Measurements from ENCODE around the gene ITPK1.
A peak's percentile ranks its signal among the peaks of the same experiment; 100 is the strongest.

Gene ITPK1

DNA sequence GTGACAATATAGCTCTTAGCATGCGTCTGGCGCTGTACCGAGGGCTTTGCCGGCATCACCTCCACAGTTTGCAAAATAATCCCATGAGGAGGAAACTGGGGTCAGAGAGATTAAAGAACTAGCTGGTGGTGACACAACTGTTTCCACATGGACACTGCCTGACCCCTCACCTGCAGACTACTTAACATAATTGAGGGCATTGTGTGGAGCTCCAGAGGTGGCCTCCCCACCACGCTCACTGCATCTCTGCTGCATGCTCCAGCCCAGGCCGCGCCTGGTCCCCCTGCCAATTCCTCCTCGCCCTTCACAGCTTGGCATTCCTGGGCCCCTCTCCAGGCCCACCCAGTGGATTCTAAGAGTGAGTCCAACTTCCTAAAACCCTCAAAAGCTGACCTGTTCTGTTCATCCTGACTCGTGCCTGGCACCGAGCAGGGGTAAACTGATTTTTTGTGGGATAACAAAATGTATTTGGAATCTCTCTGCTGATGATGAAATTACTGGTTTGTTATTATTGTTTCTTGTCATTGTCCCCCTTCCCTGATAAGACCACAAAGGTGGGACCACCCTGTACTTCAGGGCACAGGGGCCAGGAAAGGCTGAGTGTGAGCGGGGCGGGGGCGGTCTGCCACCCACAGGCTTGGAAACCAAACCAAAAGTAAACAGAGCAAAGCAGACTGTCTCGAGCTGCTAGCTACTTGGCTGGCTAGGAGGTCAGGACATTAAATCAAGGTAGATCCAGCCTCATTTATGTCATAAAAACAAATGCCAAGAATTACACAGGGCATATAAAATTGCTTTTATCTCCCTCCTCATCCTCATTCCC is 152.2 kb downstream of the ITPK1 start:
- no peak for DNase-seq

DNA sequence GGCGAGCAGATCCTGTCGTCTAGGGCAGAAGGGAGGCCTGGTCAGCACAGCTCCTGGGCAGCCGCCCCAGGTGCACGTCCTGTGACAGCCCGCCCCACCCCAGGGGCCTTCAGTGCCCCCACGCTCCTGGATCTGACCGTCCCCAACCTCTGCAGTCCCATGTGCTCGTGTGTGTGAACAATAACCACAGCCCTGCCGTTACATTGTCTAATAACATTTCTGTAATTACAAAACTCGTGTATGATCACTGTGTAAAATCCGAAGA is 153.0 kb downstream of the ITPK1 start:
- no peak for DNase-seq

DNA sequence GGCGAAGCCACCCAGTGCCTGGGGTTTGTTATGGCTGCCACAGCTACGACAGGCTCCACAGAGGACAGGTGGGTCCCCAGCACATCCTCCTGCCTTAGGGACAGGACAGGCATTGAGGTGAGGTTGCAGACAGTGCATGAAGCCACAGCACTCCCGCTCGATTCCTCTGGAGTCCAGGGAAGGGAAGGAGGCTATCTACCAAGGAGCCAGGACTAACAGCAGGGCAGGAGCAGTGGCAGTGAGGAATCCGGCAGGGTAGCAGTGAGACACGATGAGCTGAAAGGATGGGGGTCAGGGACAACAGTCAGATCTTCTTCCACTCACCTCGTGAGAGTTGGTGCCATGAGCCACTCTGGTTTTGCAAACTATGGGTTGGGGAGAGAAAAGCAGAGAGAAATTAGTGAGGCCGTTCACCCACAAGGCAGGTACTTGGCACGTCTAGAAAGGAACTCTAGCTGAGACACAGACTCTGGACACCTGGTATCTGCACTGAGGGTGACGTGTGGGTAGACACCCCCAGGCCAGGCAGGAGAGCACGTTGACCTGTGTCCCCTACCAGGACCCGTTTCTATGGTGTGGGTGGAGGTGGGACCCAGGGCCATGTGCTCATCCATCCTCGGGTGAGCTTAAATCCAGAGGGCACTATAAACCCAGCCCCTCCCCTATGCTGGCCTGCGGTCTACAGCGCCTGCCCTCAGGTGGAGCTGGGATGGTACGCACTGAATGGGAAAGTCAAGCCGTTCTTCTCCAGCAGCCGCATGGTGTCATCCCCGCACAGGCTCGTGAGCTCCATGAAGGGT is 153.5 kb downstream of the ITPK1 start:
- DNase-seq, result no peak

DNA sequence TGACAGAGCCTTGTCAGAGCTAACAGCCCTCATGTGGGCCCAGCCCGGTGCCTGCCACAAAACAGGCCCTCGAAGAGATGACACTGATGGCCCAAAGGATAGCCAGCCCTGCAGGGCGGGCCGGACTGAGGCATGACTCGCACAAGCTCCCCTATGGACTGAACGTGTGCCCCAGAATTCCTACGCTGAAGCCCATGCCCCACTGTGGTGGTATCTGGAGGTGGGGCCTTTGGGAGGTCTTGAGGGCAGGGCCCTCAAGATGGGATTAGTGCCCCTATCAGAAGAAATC is 154.2 kb downstream of the ITPK1 start:
- DNase-seq, result no peak

DNA sequence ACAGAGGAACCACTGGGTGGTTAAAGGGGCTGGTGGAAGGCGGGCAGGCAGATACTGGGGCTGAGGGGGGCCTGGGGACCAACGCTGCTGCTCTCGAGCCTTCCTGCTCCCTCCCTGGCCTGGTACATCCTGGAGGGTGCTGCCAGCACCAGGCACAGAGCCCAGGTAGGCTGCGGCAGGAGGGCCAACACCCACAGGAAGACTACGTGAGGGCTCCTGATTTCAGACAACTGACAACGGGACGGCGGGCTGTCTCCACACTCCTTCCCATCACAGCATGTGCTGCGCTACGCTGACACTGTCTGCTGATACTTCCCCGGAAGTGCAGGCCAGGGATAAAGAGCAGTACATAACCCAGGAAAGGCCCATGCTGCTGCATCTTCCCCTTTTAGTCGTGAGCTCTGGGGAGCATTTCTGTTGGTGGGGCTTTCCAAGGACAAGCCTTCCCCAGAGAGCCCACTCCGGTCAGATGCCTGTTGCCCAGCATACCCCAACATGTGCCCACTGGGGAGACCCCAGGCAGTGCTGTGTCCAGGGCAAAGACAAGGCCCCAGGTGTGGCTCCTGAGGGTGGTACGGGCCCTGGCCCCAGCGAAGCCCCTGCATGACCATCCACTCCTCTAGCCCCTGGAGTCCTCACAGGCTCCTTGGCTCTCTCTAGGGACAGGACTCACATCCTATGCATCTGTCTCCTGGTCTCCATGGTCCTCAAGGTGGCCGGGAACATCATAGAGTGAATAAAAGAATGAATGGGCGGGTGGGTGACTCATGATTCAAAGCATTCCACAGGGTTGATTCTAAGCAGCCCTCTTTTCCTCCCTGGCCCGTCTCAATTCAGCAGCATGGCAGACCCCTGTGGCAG is 154.8 kb downstream of the ITPK1 start:
- DNase-seq, result no peak

DNA sequence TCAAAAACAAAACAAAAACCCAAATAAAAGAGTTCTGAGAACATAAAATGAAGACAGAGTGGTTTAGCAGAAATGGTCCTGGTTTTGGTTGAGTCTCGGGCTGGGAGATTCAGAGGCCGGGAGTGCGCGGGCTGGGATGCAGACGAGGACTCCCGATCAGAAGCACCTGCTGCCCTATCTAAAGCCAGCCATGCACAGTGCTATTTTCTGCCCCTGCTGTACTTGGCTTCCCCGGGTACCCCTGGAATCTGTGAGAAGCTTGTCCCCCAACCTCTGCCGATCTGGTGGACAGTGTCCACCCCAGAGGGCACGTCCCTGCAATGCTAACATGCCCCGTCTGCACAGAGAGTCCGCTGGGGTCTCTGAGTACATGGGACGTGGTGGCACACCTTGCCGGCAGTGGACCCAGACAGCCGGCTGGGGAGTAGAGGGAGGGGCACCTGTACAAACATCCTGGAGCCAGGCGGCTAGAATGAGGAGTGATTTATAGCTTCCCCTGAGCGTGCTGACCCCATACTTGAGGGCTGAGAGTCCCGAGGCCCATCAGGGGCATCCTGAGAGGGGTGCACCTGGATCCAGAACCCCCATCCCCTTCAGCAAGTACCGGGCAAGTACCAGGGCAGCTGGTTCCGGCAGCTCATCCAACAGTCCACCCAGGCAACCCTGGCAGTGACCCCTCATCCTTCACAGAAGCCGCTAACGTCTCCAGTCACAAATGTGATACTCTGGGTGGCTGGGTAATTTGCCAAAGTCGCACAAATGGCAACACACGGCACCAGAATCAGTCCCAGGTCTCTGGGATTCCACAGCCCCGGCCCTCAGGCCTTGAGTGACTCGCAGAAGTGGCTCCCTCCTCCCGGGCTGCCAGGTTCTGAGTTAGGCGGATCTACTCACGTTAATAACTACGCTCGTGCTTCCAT is 155.7 kb downstream of the ITPK1 start:
- DNase-seq, result no peak

DNA sequence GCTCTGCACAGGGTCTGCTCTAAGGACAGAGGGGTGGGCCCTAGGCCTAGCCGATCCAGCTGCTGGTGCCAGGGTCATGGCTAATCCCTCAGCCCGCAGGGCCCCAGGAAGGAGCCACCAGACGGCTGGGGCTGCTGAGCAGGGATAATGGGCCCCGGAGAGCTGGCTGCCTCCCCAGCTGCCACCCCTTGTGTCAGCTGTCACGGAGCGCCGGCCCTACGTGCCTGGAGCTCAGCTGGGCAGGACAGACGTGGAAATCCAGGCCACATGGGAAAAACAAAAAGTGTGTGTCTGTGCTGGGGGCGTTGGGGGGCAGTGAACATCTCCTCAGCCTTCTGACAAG is 156.6 kb downstream of the ITPK1 start:
- DNase-seq, result no peak

DNA sequence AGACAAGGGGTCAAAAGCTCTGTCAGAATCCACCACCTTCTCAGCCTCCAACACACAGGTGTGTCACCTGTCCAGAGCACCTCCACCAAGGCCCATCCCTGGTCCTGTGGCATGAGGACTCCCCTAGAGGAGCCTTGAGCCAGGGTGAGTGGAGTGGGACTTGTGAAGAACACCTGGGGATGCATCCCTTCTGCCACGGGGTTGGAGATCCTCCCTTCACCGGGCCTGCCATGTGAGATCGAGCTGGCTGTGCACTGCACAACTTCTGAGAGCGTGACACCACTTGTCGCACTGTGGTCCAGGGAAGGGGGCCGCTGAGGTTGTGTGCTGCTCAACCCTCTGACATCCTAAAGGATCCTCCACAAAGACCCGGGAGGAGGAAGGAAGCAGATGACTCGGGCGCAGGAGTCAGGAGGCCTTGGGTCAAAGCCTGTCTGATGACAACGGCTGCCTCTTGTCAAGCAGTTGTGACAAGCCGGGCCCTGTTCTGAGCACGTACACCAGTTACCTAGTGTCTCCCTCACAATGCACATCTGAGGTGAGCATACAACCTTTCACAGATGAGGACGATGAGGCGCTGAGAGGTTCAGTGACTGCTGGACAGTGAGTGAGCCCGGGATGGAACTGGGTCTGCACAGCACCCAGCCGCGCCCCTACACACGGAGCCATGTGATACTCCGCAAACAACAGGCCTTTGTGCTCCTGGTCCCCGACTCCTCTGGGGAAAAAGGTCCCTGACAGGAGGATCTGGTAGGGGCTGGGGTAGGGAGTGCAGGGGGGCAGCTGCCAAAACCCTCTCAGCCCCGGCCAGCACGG is 157.1 kb downstream of the ITPK1 start:
- DNase-seq, result no peak

DNA sequence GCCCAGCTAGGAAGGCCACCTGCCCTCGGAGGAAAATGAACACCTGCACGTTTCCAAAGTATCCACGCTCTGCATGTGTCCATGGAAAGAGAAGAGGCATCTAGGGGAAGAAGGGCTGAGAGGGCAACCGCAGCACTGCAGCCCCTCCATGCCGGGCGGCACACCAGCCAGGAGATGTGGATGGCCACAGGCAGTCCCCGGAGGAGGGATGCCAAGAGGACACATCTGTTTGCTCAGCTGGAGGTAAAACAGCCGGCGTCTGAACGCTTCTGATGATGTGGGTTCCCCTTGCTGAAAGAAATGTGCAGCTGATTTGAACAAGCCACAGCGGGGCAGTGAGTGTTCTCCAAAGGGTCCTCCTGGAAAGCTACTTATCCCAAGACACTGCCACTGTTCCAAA is 158.8 kb downstream of the ITPK1 start:
- no peak for DNase-seq

DNA sequence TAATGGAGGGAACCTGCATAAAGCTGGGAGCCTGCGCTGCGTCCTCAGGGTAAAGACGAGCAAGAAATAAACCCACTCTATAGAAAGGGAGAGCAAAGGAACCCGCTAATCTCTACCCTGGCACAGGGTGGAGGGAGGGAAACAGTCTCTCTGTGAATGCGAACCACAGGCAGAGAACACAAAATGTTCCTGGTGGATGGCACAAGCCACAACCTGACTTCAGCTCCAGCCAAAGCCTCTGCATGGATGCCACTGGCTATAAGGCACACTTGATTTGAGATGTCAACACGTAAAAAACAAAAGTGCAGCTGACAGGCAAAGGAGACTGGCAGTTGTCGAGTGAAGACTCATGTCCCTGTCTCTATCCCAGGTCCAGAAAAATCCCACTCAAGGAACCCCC is 160.3 kb downstream of the ITPK1 start:
- DNase-seq, result no peak

DNA sequence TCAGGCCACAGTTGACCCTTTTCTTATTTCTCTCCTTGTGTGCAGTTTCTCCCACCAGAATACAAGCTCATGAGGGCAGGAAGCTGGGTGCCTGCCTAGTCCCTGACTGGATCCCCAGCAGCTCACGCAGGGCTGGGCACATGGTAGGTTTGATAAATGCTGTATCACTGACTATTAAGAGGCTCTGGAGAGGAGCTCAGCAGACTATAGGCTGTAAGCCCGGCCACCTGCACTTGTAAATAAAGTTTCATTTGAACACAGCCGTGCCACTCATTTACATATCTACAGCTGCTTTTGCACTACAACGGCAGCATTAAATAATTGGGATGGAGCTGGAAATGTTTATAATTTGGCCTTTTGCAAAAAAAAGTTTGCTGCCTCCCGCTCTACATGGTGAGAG is 160.8 kb downstream of the ITPK1 start:
- DNase-seq, result no peak

DNA sequence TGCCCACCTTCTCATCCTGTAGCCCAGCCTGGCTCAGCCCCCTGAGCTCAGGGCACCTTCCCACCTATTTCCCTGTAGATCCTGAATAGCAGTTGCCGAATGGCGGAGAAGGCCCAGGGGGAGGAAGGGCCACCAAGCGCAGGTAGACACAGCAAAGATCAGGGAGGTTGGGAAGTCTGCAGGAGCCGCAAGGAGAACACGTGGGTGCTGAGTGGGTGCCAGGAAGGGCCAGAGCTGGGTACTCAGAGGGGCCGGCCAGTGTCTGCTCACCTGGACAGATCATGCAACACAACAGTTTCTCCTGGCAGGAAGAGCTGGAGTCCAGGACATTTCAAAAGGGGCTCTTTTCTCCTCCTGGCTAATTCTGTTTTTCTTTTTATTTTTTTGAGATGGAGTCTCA is 162.2 kb downstream of the ITPK1 start:
- no peak for DNase-seq

DNA sequence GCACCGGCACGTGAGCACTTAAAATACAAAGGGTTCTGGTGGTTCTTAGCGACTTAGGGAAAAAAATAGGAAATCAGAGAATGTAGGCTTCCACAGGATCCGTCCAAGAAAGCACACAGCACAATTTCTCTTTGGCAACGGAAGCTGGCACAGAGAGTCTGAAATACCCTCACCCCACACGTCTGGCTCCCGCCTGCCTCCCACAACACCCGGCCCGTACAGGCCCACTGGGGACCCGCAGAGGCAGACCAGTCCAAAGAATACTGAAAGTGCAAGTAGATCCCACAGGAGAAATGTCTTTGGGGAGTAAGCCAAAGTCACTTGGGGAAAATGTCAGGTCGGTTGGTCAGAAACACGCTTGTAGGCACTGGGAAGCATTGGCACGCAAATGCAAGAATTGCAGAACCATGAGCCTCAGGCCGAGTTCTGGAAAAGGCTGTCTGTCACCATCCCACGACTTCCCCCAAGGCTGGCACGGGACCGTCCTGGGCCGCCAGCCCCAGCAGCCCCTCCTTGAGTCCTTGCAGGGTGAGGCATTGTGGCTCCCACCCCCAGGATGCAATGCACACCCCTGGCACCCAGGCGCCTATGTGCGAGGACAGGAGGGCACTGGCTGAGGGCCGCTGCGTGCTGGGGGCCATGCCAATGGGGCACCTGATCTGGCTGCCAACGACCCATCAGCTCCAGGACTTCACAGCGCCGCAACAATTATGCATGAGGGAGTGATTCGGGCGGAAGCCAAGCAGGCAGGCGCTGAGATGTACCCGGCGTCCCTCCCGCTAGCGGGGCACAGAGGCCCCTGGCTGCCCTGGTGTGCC is 163.0 kb downstream of the ITPK1 start:
- peak; percentile 10 to 39 for DNase-seq

DNA sequence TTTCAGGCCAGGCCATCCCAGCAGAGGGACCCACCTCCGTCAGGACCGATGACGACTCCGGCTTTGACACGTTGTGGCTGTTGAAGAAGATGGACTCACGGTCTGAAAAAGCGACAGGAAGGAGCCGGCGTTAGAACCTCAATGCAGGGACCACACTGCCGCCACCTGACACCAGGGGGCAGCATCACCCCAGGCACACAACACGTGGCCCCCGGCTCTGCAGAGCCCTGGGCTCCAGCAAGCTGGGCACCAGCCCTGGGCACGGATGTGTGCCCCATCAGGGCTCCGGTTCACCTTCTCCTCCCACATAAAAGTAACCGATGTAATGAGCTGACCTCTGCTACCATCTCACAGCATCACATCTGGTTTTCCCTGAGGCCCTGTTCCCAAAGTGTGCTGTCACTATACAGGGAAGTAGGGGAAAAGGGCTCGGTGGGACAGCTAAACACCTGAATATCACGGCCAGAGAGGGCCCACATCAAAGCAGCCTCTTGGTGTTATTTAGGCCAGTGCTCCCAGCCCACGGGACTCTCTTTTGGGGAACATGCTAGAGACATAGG is 163.7 kb downstream of the ITPK1 start:
- DNase-seq, result peak; percentile 38 to 84

DNA sequence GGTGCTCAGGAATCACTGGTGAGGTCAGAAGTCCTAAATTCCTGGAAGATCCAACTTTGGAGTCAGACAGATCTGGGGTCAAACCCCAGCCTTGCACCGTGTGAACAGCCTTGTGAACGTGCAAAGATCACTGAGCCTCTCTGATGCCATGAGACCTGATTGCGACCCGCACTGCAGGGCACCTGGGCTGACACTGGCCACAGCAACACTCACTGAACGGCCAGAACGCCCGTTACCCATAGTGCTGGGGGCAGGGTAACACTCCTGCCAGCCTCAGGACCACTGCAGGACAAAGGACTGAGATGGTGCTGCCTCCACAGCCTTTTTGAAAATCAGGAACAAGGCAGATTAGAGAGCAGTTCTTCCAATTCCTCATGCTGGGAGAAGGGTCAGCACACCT is 164.5 kb downstream of the ITPK1 start:
- DNase-seq, result no peak

DNA sequence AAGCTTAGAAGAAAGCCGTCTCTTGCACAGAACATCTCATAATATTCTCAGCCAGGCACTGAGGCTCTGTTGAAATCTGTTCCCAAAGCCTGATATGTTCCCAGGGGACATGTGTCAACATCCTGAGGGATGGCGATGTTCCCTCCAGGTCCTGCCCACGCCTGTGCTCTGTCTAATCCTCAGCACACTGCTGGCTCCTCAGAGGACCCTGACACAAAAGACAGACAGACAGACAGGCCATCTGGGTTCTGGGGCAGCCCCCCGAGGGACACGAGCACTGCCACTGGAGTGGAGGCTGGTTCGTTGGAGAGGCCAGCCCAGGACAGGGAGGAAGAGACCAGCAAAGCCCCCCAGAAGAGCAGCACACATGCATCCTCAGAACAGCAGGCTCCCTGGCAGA is 165.0 kb downstream of the ITPK1 start:
- DNase-seq, result no peak

DNA sequence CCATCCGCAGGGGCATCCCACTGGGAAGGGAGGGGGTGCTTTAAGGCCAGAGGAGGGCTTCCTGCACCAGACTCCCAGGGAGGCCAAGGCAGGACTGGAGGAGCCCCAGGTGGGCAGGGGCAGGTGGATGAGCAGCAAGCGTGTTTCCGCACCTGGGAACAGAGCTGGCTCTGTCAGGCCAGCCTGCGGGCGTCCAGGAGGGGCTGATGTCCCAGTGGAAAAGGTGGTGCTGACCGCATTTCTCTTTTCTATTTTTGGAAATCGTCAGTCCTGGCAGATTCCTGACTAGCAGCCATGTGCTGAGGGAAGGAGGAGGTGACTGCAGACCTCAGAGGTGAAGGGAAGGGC is 165.6 kb downstream of the ITPK1 start:
- no peak for DNase-seq

DNA sequence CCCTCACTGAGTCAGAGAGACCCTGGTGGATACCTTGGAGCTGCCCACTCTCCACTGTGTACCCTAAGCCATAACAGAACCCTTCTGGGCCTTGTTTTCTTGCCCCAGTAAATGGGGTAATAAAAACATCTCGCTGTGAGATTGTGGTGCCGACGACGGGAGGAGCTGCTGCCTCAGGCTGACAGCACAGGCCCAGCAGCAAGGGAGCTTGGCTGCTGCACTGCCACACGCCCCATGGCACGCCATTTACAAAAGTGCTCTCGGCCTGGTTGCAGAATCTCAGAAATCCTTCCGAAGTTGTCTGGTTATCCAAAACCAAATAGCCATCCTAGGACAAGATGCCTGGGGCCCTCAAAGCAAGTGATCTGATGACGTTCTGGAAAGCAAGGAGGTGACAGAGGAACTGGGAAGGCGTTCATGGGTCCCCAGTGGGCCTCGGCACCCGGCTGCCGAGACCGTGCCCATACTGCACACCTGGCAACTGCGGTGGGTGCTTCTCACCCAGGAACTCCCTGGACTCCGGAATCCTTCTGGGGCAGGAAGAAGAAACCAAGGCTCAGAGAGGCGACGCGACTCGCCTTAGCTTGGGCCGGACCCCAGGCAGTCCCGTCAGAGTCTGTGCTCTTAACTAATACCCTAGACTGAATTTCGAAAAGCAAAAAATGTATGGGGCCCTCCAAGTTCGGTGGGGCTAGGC is 166.1 kb downstream of the ITPK1 start:
- DNase-seq, result no peak

DNA sequence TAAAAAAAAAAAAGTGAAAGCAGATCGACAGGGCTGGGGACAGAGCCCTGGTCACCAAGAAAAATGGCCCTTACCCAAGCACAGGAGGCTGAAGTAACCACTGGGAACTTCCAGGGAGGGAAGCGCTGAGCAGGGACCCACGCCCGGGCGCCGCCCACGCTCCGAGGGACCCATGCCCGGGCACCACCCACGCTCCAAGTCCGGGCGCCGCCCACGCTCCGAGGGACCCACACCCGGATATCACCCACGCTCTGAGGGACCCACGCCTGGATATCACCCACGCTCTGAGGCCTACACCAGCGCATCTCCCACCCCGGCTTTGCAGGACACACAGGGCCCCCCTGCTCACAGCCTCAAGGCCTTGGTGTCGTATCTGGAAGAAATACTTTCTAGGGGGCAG is 167.1 kb downstream of the ITPK1 start:
- DNase-seq, result no peak

DNA sequence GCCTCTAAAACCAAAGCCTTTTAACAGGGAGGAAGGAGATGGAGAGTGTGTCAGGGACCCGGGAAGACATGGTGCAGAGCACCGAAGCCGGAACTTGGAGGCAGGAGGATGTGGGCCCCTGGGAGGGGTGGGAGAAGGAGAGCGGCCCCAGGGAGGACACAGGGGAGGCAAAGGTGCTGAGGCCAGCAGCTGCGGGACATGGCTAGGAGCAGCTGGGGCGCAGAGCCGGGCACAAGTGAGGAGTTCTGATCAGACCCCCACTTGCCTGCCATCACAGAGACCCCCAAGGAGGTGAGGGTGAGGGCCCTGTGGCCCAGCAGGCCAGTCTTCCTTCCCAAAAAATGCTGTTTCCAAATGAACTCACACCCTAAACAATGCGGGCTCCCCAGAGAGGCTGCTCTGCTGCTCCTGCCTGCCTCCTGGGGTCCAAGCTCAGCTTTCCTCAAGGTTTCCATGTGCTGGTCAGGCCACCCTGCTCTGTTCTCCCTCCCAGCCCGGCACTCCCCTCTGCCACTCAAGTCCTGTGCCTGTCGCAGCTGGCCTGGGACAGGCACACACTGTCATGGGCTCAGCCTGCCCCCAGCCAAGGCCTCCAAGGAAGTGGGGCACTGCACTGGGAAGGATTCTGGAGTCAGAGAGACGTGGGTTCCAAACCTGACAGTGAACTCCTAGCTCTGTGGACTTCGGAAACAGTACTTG is 168.7 kb downstream of the ITPK1 start:
- no peak for DNase-seq

Data from inflammatory macrophage treated with lipopolysaccharide for 1 hour (primary cell).